AML-193 (cell line): ENCODE measurements around the gene KLK8.
"Not testable (repeated sequence)": the region's sequence is repeated elsewhere in the genome, so short reads cannot be mapped to it uniquely, and the experiment has no call there.

Experiments used
- DNase-seq, 2 experiments: peaks; one replicate each; lab custom pipeline; 2025; lab: John Stamatoyannopoulos, UW

The KLK8 gene

GRCh38 chr19:51018745-51019543, 17.5 kb upstream of the KLK8 start:
- DNase-seq = no peak

GRCh38 chr19:51016798-51017683, 15.6 kb upstream of the KLK8 start:
- no peak for DNase-seq

- no peak for DNase-seq
Measured at GRCh38 chr19:51015691-51016267, 14.4 kb upstream of the KLK8 start.

DNA sequence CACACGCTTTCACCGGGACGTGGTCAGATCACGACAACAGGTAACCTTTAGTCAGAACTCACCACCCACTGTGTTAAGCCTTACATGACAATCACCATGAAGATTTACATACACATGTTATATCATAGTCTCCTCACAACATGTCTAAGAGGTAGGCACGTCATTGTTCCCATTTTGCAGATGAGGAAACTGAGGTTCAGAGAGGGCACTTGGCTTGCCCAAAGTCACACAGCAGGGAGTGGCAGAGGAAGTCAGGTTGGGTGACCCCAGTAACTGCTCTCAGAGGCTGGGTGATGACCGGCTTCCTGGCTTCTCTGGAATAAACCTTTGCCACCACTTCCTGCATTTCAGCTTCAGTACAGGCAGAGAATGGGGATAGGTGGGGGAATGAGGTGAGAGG, 12.8 kb upstream of the KLK8 start:
- no peak for DNase-seq

DNA sequence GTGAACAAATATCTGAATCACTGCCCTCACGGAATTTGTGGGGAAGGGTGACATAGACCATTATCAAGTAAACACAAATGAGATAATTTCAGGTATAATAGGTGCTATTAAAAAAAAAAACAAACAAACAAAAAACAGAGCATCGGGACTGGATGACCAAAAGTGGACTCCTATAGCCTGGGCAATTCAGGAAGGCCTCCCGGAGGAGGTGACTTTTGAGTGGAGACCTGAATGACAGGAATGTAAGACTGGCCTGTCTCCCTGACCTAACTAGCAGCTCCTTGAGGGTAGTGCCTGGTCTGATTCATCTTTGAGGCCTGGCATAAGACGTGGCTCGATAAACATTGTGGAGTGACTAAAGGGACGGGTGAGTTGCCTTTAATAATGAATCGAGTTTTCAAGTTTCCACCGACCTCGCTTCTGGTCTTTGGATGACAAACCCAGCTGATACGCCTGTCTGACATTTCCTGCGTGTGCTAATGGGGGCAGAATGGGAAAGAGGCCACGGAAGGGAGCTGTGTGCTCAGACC, 11.3 kb upstream of the KLK8 start:
- no peak for DNase-seq

DNA sequence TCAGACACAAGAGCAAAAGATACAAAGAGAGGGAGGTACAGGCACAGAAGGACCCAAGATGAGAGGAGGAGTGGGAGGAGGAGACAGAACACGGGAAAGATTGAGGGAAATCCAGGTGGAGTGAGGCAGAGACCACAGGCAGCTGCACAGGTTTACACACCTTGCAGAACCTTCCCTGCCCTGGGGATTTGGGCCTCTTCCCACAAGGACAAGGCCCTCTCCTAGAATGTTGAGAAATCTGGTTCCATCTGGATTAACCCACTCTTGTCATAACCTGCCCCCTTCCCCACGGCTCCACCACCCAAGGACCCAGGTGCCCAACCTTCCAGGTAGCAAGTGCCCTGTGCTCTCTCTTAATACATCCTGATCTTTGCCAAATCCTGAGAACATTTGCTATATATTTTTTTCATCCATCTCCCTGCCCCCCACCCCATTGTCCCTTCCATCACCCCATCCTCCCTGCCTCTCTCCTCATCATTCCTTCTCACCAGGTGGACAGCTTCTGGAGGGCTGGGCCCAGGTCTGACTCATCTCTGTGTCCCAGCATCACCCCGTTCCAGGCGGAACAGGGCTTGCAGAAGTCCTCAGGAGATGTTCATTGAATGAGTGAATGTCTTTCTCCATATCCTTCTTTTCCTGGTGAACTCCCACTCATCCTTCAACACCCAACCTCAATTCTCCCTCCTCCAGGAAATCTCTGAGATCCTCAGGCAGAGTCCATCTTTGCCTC, 8.8 kb upstream of the KLK8 start:
- no peak for DNase-seq

GRCh38 chr19:51009061-51009891, 7.9 kb upstream of the KLK8 start:
- no peak for DNase-seq

- DNase-seq = no peak
Measured at GRCh38 chr19:51007488-51007887, 6.1 kb upstream of the KLK8 start.

GRCh38 chr19:51006406-51006805, 5.0 kb upstream of the KLK8 start:
- DNase-seq = no peak

DNA sequence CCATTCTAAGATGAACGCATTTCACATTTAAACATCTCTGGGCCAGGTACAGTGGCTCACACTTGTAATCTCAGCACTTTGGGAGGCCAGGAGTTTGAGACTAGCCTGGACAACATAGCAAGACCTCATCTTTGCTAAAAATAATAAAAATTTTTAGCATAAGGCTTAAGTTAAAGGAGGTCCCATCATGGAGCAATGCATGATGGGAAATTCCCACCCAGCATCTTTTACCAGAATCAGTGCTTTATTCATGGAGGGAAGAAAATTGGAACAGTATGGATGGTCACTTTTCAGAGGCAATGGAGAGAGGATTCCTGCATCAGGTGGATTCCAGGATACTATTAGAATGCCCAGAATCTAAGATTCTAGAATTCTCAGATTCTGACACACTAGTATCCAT, 3.8 kb upstream of the KLK8 start:
- no peak for DNase-seq

DNA sequence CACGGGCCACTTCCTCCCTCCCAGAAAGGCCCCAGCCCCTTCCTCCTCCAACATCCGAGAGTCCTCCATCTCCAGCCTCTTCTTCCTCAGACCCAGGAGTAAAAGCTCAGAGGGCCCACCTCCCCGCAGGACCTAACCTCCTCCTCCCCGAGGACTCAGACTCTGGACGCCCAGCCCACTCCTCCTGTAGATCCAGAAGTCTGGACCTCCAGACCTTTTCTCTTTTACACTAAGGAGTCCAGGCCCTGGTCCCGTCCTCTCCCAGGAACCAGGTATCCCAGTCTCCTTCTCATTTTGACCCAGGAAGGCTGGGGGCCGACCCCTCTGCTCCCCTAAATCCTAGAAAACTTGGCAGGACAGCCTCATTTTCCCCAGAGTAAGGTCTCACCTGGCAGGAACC, 1.9 kb upstream of the KLK8 start:
- DNase-seq = no peak

DNA sequence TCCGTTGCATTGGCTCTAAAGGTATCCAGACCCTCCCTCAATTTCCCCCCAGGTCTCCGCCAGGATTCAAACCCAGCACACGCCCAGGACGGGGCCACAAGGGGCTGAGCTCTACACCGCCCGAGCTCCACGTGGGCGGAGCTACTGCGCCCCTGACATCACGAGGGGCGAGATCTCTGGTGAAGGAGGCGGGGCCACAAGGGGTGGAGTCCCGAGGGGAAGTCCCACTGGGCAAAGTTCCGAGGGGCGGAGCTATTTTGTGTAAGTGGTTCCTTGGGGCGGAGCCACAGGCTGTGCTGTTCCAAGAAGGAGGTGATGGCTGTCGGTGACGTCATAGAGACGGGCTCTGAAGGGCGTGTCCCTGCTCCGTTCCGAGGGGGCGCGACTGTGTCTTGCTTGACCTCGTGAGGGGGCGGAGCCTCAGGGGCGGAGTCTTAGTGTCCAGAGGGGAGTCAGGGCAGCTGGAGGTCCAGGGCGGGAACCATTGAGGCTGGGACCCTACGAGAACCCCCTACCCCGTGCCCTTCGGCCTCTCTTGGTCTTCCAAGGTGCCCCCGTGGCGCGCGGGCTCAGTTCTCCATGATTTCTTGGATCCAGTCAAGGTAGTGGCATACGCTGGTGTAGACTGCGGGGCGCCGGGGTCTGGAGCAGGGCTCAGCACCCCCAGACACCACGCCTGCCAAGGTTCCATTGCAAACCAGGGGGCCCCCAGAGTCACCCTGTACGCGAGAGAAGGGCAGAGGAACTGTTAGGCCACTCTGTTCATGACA, 1.3 kb upstream of the KLK8 start:
- DNase-seq = no peak

DNA sequence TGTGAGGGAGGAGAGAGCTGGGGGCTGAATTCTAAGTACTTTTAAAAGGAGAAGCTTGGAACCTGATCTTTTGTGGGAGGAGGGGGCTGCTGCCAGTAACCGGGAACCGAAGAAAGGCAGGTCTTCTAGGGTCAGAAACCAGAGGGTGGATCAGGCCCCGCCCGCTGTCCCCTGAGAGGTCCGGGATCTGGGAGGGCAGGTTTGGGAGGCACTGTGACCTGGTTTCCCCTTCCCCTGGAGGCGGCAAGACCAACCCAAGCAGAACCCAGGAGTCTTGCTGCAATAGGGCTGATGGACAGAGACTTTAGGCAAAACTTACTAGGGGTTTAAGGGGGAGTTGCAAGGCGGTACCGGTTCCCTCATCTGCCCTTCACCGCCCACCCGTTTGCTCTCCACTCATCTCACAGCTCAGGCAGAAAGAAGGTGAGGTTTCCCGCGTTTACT, 707 bp upstream of the KLK8 start:
- DNase-seq = no peak

DNA sequence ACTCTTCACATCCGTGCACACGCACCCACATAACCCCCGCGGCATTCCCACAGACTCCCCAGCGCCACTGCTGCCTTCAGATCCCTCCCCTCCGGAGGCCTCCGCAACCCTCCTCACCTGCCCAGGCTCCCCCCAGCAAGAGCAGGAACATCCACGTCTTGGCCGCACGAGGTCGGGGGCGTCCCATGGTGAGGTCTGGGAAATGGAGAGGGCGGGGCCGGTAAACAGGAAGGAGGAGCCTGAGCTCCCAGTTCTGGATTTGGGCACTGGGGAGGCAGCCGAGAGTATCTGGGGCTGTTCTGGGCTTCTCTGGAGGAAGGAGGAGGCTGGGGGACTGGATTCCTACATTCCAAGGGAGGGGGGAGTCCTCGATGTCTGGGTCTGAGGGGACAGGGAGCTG, 423 bp downstream of the KLK8 start:
- no peak for DNase-seq

DNA sequence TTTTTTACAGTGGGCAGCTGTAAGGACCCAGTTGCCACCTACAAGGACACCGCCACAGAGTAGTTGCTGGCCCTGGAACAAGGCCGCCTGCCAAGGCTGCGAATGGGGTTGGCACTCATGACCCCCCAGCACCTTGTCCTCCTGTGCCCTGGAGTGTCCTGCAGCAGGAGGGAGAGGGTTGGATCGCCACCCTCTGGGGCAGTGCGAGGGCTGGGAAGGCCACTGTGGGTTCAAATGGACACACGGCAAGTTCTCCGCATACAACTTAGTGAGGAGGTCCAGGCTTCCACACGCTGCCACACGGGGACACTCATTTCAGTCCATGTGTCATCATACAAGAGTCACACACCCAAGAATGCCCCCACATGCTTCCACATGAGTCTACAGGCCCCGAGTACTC, 978 bp downstream of the KLK8 start:
- DNase-seq = no peak

DNA sequence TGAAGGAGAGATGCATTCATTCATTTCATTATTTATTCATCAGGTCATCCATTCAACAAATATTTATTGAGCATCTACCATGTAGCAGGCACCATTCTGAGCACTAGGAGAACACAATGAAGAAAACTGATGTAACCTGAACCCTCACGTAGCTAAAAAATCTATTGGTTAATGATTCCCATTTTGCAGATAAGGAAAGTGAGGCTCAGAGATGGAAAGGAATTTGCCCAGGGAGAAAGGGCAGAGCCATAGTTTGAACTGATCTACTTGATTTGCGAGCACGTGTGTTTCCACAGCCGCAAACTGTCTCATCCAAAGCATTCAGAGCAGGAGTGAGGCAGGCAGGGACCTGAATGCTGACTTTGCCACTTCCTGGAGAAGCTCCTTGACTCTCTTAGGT, 2.7 kb downstream of the KLK8 start:
- DNase-seq = no peak

- no peak for DNase-seq
Measured at GRCh38 chr19:50998061-50998460, 3.3 kb downstream of the KLK8 start.

GRCh38 chr19:50994129-50994528, 7.3 kb downstream of the KLK8 start:
- DNase-seq = no peak

- no peak for DNase-seq
Measured at GRCh38 chr19:50992666-50993035, 8.8 kb downstream of the KLK8 start.

GRCh38 chr19:50984416-50984815, 17.0 kb downstream of the KLK8 start:
- not testable (repeated sequence) for DNase-seq
